Right lobe of liver (tissue), 6 donors: Measurements from ENCODE around the gene VAT1. TPM values are rescaled to one million over a fixed set of nuclear protein-coding genes. Genes with fewer than 3 reads are reported as not detected.

Experiments
- ATAC-seq, 4 donors: fragments of 200-7000 bp; cut with Tn5 transposase; one replicate each; pipeline ENCODE4 v1.9.1; 2020; ENCODE audit warnings: mild to moderate bottlenecking in 4 of 4, moderate library complexity in 4 of 4
- DNase-seq, 3 donors: peaks; one replicate each; pipeline ENCODE4 v3.0.0-alpha.2; 2020
- H3K27ac ChIP-seq, 3 donors: fragments of 200-600 bp; one replicate each; pipeline ENCODE4 v1.8.0; 2022
- H3K27me3 ChIP-seq, 2 donors: fragments of 200-600 bp; one replicate each; pipeline ENCODE4 v1.8.0; 2022
- H3K36me3 ChIP-seq, 4 donors: fragments of 200-600 bp; sonication (generic) in 1 of 4; one replicate each; pipeline versions ENCODE4 v1.5.1 to v1.8.0; 2017 to 2022; ENCODE audit warnings: control low read depth in 1 of 4
- H3K4me1 ChIP-seq, 4 donors: fragments of 200-600 bp; sonication (generic) in 1 of 4; one replicate each; pipeline versions ENCODE4 v1.5.1 to v1.8.0; 2017 to 2022; ENCODE audit warnings: control low read depth in 1 of 4
- H3K4me3 ChIP-seq, 3 donors: fragments of 200-600 bp; one replicate each; pipeline ENCODE4 v1.8.0; 2022
- H3K9me3 ChIP-seq, 4 donors: fragments of 200-600 bp; sonication (generic) in 1 of 4; one replicate each; pipeline versions ENCODE4 v1.5.1 to v1.8.0; 2017 to 2022; ENCODE audit warnings: control low read depth in 1 of 4
- CTCF ChIP-seq, 4 donors: fragments of 200-600 bp in 3 of 4; fragments of 450-650 bp in 1 of 4; IDR thresholded peaks; one replicate each; pipeline versions ENCODE4 v1.5.1 to v1.8.0; 2016 to 2022; ENCODE audit warnings: antibody characterized with exemption in 4 of 4, mild to moderate bottlenecking in 2 of 4
- POLR2A ChIP-seq: fragments of 450-650 bp; IDR thresholded peaks from one replicate; pipeline ENCODE4 v1.6.1; 2017; ENCODE audit warnings: antibody characterized with exemption, mild to moderate bottlenecking
- WGBS: methylation state at CpG from one replicate; pipeline ENCODE4 v1.1.6; 2018; ENCODE audit warnings: low coverage, low lambda C conversion rate; ENCODE audit not compliant: insufficient coverage; ENCODE audit errors: missing lambda C conversion rate; 5-methylcytosine and 5-hydroxymethylcytosine counted together
- intact Hi-C, 2 donors: fragments of 100-400 bp; cut with DNase I; formaldehyde crosslinking; loops; one replicate each; pipeline versions ENCODE4 v1.11.2 to v1.14.1; 2022
- total RNA-seq, 6 experiments: library from RNA; depleted of rRNA in 2 of 6; stranded (reverse); fragments of >200 nt in 2 of 6; fragmentation: NEBNext Ultra II Directional in 3 of 6; extraction: Animal tissue kit (Norgen Biotek cat#: 25700) in 3 of 6; gene quantifications; one replicate each; pipeline versions ENCODE4 v1.1.0 to v1.2.4, GENCODE V29; 2016 to 2023
- donor health status: DM: no; HTN: yes; CAD: no.
- donor health status: DM: no; HTN: no; CAD: no.
- donor health status: DM: no; HTN: no; CAD: no.
- donor health status: DM: no; HTN: yes; CAD: no.
- donor health status: DM: no; HTN: yes; CAD: no.

VAT1 gene
- total RNA-seq, 6 experiments from 2014 or later, result 38.2 to 51.6 (median 43.3) TPM

GRCh38 chr17:43014020-43014648 lies 8.1 kb downstream of the VAT1 start:
- Histone ChIP-seq H3K4me1 (peaks cover 0 to 11% (median 4%) of the 10 kb centered on the region in 4 donors), H3K9me3 (no peaks in the 10 kb centered on the region), H3K27me3 (no peaks in the 10 kb centered on the region), H3K4me3 (no peak overlapping the region), H3K36me3 (peaks cover 0 to 11% (median 4%) of the 10 kb centered on the region in 4 donors), H3K27ac (no peak overlapping the region)
- intact Hi-C loops, result loop anchor here in 1 of 2 donors (10.0 kb wide), 1 partner anchor 211 kb away; the partner anchor contains the start of gene CCDC200
- ATAC-seq (no peak), DNase-seq (peak in 1 of 3 donors; percentile 38)
- TF ChIP-seq POLR2A (no peak), CTCF (IDR thresholded peaks at IDR 0.05) (no peak)
- WGBS, result 72% methylated on average over 4 of the region's 12 CpGs

DNA sequence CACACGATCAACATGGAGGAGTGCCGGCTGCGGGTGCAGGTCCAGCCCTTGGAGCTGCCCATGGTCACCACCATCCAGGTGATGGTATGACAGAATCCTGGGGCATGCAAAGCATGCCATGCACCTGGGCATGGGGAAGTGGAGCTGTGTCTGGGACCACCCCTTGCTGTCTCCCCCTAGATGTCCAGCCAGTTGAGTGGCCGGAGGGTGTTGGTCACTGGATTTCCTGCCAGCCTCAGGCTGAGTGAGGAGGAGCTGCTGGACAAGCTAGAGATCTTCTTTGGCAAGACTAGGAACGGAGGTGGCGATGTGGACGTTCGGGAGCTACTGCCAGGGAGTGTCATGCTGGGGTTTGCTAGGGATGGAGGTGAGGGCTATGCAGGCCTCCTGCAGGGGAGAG lies 8.9 kb downstream of the VAT1 start:
- ATAC-seq, result no peak
- peak in 1 of 3 donors; percentile 47 for DNase-seq
- H3K27ac ChIP-seq, result no peak overlapping the region
- peaks cover 0 to 11% (median 4%) of the 10 kb centered on the region in 4 donors for H3K36me3 ChIP-seq
- no peaks in the 10 kb centered on the region for H3K9me3 ChIP-seq
- H3K27me3 ChIP-seq, result no peaks in the 10 kb centered on the region
- peaks cover 0 to 11% (median 4%) of the 10 kb centered on the region in 4 donors for H3K4me1 ChIP-seq
- WGBS, result no CpG with 5 or more reads among the region's 8 CpGs
- intact Hi-C loops, result loop anchor here in 1 of 2 donors (10.0 kb wide), 1 partner anchor 212 kb away; the partner anchor contains the start of gene CCDC200
- no peak overlapping the region for H3K4me3 ChIP-seq
- TF ChIP-seq POLR2A (no peak), CTCF (IDR thresholded peaks at IDR 0.05) (no peak)

DNA sequence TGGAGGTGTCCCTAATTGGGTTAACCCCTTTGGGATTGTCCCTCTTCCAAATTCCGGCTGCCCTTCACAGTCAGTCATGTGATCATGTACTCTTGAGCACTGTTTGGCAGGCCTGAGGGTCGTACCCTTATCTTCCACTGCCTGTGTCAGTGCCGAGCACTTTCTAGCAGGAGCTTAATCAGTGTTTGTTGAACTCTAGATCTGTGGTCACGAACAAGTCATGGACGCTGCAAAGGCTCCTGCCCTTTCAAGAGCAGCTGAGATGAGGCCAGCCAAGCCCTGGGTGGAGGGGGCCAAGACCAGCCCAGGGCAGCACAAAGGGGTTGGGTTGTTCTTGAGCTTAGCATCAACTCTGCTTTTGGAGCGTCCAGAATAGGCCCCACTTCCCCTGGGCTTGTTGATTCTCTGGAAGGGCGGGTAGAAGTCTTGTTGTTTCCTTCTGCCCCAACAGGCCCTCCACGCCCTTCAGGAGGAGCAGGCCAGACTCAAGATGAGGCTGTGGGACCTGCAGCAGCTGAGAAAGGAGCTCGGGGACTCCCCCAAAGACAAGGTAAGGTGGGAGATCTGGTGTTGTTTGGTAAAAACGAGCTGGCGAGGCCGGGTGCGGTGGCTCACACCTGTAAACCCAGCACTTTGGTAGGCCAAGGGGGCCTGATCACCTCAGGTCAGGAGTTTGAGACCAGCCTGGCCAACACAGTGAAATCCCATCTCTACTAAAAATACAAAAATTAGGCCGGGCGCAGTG lies 10.3 kb downstream of the VAT1 start:
- intact Hi-C loops, result loop anchor here in 1 of 2 donors (10.0 kb wide), 1 partner anchor 213 kb away; the partner anchor contains the start of gene CCDC200
- peaks cover 0 to 11% (median 4%) of the 10 kb centered on the region in 4 donors for H3K36me3 ChIP-seq
- DNase-seq (peak in 1 of 3 donors; percentile 46), ATAC-seq (no peak)
- peaks cover 0 to 18% (median 4%) of the 10 kb centered on the region in 4 donors for H3K4me1 ChIP-seq
- no peaks in the 10 kb centered on the region for H3K9me3 ChIP-seq
- WGBS, result 59% methylated on average over 6 of the region's 15 CpGs
- no peaks in the 10 kb centered on the region for H3K27me3 ChIP-seq
- no peak for TF ChIP-seq POLR2A
- no peak for TF ChIP-seq CTCF (IDR thresholded peaks at IDR 0.05)
- no peak overlapping the region for H3K4me3 ChIP-seq
- no peak overlapping the region for H3K27ac ChIP-seq

DNA sequence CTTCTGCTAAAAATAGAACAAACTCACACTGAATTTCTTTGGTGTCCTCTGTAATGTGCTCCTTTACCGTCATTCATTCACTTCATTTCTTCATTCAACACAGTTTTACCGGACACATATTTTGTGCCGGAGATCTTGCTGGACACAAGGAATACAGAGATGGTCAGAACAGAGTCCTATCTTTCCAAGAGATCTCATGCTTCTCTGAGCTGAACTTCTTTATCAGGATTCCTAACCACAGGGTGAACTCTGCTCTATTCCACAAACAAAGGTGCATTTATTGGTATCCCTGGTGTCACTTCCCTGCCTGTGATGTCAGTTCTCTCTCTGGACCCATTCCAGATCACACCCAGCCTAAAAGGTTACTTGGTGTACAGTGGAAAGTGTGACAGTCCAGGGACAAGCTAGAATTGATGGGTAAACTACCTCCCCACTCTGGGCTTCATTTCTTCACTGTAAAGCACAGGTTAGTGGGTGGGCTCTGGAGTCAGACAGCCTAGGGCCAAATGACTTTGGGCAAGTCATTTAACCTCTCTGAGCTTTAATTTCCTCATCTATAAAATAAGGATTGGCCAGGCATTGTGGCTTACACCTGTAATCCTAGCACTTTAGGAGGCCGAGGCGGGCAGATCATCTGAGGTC lies 11.4 kb downstream of the VAT1 start:
- ATAC-seq, result peak; percentile 6 to 66 (median 48)
- Histone ChIP-seq H3K9me3 (no peaks in the 10 kb centered on the region), H3K27me3 (no peaks in the 10 kb centered on the region), H3K4me3 (no peak overlapping the region), H3K4me1 (peaks cover 0 to 18% (median 4%) of the 10 kb centered on the region in 4 donors), H3K27ac (peak overlapping the region in 1 of 3 donors; percentile 64), H3K36me3 (peaks cover 0 to 11% (median 4%) of the 10 kb centered on the region in 4 donors)
- peak in 1 of 3 donors; percentile 25 for DNase-seq
- TF ChIP-seq CTCF (IDR thresholded peaks at IDR 0.05), result no peak
- intact Hi-C loops, result loop anchor here in 1 of 2 donors (10.0 kb wide), 1 partner anchor 214 kb away; the partner anchor contains the start of gene CCDC200
- 35% methylated on average over 3 of the region's 5 CpGs for WGBS
